IMR-90 (cell line): Measurements from ENCODE around the gene AUTS2.

Source experiments
- BHLHE40 ChIP-seq: fragments of 150-350 bp; IDR thresholded peaks from 2 replicates; pipeline ENCODE4 v1.6.1; 2016; ENCODE audit warnings: mild to moderate bottlenecking, low read depth, low read length
- POLR2A ChIP-seq: IDR thresholded peaks from 2 replicates; pipeline ENCODE4 v1.6.1; 2012; ENCODE audit warnings: mild to moderate bottlenecking, low read depth, low read length
- RAD21 ChIP-seq: IDR thresholded peaks from 2 replicates; pipeline ENCODE4 v1.6.1; 2012; ENCODE audit warnings: low read length, improper control_type of control experiment
- RCOR1 ChIP-seq: IDR thresholded peaks from 2 replicates; pipeline ENCODE4 v1.6.1; 2012; ENCODE audit warnings: mild to moderate bottlenecking, low read length, improper control_type of control experiment; ENCODE audit not compliant: insufficient replicate concordance
- RFX5 ChIP-seq: IDR thresholded peaks from 2 replicates; pipeline ENCODE4 v1.8.0; 2012; ENCODE audit warnings: low read depth, mild to moderate bottlenecking, low read length, moderate library complexity
- SMC3 ChIP-seq: fragments of 150-350 bp; IDR thresholded peaks from 2 replicates; pipeline ENCODE4 v1.6.1; 2016; ENCODE audit warnings: low read depth, mild to moderate bottlenecking, antibody characterized with exemption, low read length, moderate library complexity
- TF ChIP-seq, protein P1 (sequence below): conservative IDR thresholded peaks from 2 replicates; pipeline ENCODE4 v1.5.1; 2012; ENCODE audit warnings: mild to moderate bottlenecking, low read depth, low read length, improper control_type of control experiment

DNA sequence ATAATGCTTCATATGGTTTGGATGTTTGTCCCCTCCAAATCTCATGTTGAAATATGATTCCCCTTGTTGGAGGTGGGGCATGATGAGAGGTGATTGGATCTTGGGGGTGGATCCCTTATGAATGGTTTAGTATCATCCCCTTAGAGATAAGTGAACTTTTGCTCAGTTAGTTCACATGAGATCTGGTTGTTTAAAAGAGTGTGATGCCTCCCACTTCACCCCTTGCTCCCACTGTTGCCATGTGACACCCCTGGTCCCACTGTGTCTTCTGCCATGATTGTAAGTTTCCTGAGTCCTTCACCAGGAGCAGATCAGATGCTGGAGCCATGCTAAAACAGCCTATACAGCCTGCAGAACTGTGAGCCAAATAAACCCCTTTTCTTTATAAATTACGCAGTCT, 13.1 kb upstream of the AUTS2 start:
- TF ChIP-seq, protein P1, sequence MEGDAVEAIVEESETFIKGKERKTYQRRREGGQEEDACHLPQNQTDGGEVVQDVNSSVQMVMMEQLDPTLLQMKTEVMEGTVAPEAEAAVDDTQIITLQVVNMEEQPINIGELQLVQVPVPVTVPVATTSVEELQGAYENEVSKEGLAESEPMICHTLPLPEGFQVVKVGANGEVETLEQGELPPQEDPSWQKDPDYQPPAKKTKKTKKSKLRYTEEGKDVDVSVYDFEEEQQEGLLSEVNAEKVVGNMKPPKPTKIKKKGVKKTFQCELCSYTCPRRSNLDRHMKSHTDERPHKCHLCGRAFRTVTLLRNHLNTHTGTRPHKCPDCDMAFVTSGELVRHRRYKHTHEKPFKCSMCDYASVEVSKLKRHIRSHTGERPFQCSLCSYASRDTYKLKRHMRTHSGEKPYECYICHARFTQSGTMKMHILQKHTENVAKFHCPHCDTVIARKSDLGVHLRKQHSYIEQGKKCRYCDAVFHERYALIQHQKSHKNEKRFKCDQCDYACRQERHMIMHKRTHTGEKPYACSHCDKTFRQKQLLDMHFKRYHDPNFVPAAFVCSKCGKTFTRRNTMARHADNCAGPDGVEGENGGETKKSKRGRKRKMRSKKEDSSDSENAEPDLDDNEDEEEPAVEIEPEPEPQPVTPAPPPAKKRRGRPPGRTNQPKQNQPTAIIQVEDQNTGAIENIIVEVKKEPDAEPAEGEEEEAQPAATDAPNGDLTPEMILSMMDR, result no peak
- TF ChIP-seq BHLHE40, result no peak
- TF ChIP-seq RAD21, result no peak
- no peak for TF ChIP-seq SMC3
- no peak for TF ChIP-seq RFX5
- TF ChIP-seq RCOR1, result no peak
- TF ChIP-seq POLR2A, result no peak
